ENCODE measurements around the gene ANKRD53. TPM values are rescaled to one million over a fixed set of nuclear protein-coding genes. Genes with fewer than 3 reads are reported as not detected.

The ANKRD53 gene
- total and polyA plus RNA-seq, 4 donors, result 0.63 to 2.5 (median 0.76) TPM

DNA sequence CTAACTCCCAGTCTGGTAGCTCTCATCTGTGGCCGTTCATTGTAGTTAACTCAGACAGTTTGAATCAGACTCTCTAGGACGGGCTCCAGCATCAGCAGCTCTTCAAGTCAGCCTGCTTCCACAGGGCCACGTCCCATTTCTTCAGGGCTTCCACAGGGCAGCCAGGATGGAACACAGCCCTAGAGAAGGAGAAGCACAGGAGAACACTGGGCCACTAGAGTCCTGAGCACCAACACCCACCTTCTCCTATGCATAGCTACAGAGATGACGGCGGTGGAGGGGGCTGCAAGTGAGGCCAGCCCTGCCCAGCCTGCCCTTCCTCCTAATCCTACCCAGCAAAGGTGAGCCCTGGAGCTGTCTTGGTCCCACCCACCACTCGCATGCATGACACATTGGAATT lies 26.4 kb downstream of the ANKRD53 start:
- WGBS, 2 donors, result 84 to 93% methylated on average over 6 of the region's 6 CpGs
- Histone ChIP-seq H3K4me3 (no peak overlapping the region), H3K9me3 (ENCODE audit: control insufficient read depth in 4 of 4, insufficient read depth in 3 of 4, low read length in 3 of 4) (peaks cover 0 to 3% (median 0%) of the 10 kb centered on the region in 4 donors), H3K36me3 (ENCODE audit: control insufficient read depth in 4 of 4, insufficient read depth in 4 of 4, low read length in 4 of 4) (no peaks in the 10 kb centered on the region), H3K4me1 (ENCODE audit: control insufficient read depth in 5 of 5, insufficient read depth in 5 of 5, low read length in 5 of 5) (no peaks in the 10 kb centered on the region), H3K27me3 (ENCODE audit: control insufficient read depth in 3 of 3, insufficient read depth in 3 of 3, low read length in 2 of 3) (peaks cover 0 to 7% (median 0%) of the 10 kb centered on the region in 3 donors), H3K9ac (ENCODE audit: insufficient read depth in 1 of 2, low read length in 2 of 2) (no peak overlapping the region), H3K27ac (ENCODE audit: low read depth in 1 of 2, low read length in 1 of 2) (no peak overlapping the region)
- TF ChIP-seq, protein P1, sequence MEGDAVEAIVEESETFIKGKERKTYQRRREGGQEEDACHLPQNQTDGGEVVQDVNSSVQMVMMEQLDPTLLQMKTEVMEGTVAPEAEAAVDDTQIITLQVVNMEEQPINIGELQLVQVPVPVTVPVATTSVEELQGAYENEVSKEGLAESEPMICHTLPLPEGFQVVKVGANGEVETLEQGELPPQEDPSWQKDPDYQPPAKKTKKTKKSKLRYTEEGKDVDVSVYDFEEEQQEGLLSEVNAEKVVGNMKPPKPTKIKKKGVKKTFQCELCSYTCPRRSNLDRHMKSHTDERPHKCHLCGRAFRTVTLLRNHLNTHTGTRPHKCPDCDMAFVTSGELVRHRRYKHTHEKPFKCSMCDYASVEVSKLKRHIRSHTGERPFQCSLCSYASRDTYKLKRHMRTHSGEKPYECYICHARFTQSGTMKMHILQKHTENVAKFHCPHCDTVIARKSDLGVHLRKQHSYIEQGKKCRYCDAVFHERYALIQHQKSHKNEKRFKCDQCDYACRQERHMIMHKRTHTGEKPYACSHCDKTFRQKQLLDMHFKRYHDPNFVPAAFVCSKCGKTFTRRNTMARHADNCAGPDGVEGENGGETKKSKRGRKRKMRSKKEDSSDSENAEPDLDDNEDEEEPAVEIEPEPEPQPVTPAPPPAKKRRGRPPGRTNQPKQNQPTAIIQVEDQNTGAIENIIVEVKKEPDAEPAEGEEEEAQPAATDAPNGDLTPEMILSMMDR (IDR thresholded peaks at IDR 0.05; ENCODE audit: control extremely low read depth, extremely low read depth), result no peak
- DNase-seq, result no peak
- no peak for ATAC-seq (ENCODE audit: insufficient read depth, low FRiP score)

DNA sequence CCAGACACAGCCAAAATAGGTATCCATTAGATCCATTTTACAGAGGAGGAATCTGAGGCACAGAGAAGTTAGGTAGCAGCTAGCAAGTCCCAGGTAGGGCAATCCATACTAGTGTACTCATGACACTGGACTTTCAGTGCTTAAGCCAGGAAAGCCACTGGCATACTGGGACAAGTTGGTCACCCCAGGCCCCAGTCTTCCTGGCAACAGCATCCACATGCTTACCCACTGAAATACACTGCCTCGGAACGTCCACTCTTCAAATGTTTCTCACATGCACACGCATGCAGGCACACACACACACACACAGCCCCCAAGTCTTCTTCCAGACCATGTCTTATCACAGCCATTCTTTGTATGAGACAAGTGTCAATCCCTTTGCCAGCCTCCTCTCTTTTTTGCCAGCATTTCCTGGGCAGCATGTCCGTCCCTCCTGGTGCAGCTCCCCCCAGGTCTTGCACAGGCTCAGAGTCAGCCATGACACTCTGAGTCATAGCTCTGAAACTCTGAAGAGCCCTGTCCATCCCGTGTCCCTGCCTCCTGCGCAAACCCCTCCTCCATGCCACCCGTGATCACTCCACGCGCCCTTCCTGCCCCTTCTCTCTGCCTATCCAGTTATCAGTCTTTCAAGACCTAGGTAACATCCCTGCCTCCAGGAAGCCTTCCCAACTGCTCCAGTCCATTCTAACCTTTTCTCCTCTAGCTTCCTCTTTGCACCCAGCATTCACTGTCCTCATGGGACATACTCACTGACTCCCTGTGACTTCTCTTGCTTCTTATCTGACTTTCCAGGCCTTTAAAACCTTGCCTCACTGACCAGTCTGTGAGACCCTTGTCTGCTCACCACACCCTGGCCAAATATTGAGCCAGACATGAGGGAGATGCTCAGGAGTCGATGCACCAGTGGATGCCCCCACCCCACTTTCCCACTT lies 27.1 kb downstream of the ANKRD53 start:
- Histone ChIP-seq H3K27ac (ENCODE audit: low read depth in 1 of 2, low read length in 1 of 2) (no peak overlapping the region), H3K4me3 (no peak overlapping the region), H3K27me3 (ENCODE audit: control insufficient read depth in 3 of 3, insufficient read depth in 3 of 3, low read length in 2 of 3) (peaks cover 0 to 7% (median 0%) of the 10 kb centered on the region in 3 donors), H3K9ac (ENCODE audit: insufficient read depth in 1 of 2, low read length in 2 of 2) (no peak overlapping the region), H3K9me3 (ENCODE audit: control insufficient read depth in 4 of 4, insufficient read depth in 3 of 4, low read length in 3 of 4) (peaks cover 0 to 3% (median 0%) of the 10 kb centered on the region in 4 donors), H3K4me1 (ENCODE audit: control insufficient read depth in 5 of 5, insufficient read depth in 5 of 5, low read length in 5 of 5) (no peaks in the 10 kb centered on the region), H3K36me3 (ENCODE audit: control insufficient read depth in 4 of 4, insufficient read depth in 4 of 4, low read length in 4 of 4) (no peaks in the 10 kb centered on the region)
- no peak for ATAC-seq (ENCODE audit: insufficient read depth, low FRiP score)
- no peak for DNase-seq
- TF ChIP-seq, protein P1 (IDR thresholded peaks at IDR 0.05; ENCODE audit: control extremely low read depth, extremely low read depth), result no peak
- WGBS, 2 donors, result 79 to 86% methylated on average over 10 of the region's 10 CpGs

DNA sequence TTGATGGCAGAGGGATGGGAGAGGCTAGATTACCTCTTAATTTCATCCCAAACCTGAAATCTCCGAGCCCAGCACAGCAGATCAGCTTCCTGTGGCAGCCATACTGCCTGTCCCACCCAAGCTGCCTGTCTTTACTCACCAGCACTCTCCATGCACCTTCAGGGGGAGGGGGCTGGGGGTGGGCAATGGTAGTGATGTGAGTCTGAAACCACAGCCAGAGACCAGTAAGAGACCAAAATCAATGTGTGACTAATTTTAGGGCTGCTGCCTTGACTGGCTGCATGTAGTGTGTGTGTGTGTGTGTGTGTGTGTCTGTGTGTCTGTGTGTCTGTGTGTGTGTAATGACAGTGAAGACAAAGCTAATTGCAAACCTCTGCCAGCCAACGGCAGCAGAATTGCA lies 27.9 kb downstream of the ANKRD53 start:
- no peaks in the 10 kb centered on the region for H3K36me3 ChIP-seq (ENCODE audit: control insufficient read depth in 4 of 4, insufficient read depth in 4 of 4, low read length in 4 of 4)
- H3K4me1 ChIP-seq (ENCODE audit: control insufficient read depth in 5 of 5, insufficient read depth in 5 of 5, low read length in 5 of 5), result no peaks in the 10 kb centered on the region
- WGBS, 2 donors, result 55 to 81% methylated on average over 2 of the region's 2 CpGs
- H3K9ac ChIP-seq (ENCODE audit: insufficient read depth in 1 of 2, low read length in 2 of 2), result no peak overlapping the region
- H3K27me3 ChIP-seq (ENCODE audit: control insufficient read depth in 3 of 3, insufficient read depth in 3 of 3, low read length in 2 of 3), result peaks cover 0 to 7% (median 0%) of the 10 kb centered on the region in 3 donors
- no peak overlapping the region for H3K4me3 ChIP-seq
- DNase-seq, result no peak
- H3K27ac ChIP-seq (ENCODE audit: low read depth in 1 of 2, low read length in 1 of 2), result no peak overlapping the region
- peaks cover 0 to 3% (median 0%) of the 10 kb centered on the region in 4 donors for H3K9me3 ChIP-seq (ENCODE audit: control insufficient read depth in 4 of 4, insufficient read depth in 3 of 4, low read length in 3 of 4)
- ATAC-seq (ENCODE audit: insufficient read depth, low FRiP score), result no peak
- TF ChIP-seq, protein P1 (IDR thresholded peaks at IDR 0.05; ENCODE audit: control extremely low read depth, extremely low read depth), result no peak

All from lung (tissue), 12 donors.